ENCODE data around the gene TUBA3C.

DNA sequence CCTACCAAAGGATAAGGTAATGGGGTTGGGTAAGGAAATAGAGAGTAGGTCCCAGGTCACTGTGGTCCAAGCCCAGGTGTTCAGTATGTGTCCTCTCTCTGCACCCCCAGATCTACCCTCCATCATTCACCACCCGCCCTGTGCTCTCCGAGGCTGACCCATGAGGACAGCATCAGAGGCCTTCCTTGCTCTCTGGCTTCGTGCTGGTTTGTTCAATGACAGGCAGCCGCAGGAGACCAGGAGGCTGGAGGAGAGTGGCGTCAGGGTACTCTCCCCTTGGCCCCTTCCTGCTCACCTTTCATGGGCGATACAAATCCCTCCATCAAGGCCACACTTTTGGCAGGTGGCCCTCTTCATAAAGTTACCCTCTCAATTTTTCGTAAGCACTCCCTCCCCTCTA is 1.7 kb downstream of the TUBA3C start:
- TF ChIP-seq, protein P1, sequence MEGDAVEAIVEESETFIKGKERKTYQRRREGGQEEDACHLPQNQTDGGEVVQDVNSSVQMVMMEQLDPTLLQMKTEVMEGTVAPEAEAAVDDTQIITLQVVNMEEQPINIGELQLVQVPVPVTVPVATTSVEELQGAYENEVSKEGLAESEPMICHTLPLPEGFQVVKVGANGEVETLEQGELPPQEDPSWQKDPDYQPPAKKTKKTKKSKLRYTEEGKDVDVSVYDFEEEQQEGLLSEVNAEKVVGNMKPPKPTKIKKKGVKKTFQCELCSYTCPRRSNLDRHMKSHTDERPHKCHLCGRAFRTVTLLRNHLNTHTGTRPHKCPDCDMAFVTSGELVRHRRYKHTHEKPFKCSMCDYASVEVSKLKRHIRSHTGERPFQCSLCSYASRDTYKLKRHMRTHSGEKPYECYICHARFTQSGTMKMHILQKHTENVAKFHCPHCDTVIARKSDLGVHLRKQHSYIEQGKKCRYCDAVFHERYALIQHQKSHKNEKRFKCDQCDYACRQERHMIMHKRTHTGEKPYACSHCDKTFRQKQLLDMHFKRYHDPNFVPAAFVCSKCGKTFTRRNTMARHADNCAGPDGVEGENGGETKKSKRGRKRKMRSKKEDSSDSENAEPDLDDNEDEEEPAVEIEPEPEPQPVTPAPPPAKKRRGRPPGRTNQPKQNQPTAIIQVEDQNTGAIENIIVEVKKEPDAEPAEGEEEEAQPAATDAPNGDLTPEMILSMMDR (conservative IDR thresholded peaks at IDR 0.05; ENCODE audit: low read length) = no peak
- TF ChIP-seq EZH2phosphoT487 (IDR thresholded peaks at IDR 0.05; ENCODE audit: borderline replicate concordance, low read depth, low read length) = no peak

All from OCI-LY7 (cell line).